ENCODE measurements around the gene RALGDS.

The RALGDS gene

GRCh38 chr9:133168432-133168831 lies 47.4 kb upstream of the RALGDS start:
- Histone ChIP-seq H3K27ac (replicated peaks) (no peak overlapping the region), H3K27me3 (ENCODE audit: insufficient read depth, poor library complexity, severe bottlenecking) (no peaks in the 10 kb centered on the region), H3K4me3 (replicated peaks; ENCODE audit: insufficient read depth, low read length) (no peak overlapping the region)
- no peak for DNase-seq (ENCODE audit: low read depth in 1 of 2, low spot score in 1 of 2)
- TF ChIP-seq POLR2AphosphoS5 (IDR thresholded peaks at IDR 0.05; ENCODE audit: low read depth) (no peak), GABPA (IDR thresholded peaks at IDR 0.05; ENCODE audit: low read depth) (no peak), SPI1 (IDR thresholded peaks at IDR 0.05; ENCODE audit: borderline replicate concordance, low read depth) (no peak), CTCF (IDR thresholded peaks at IDR 0.05; ENCODE audit: insufficient read depth, low read length) (no peak), REST (IDR thresholded peaks at IDR 0.05; ENCODE audit: insufficient replicate concordance, low read depth) (no peak)

- no peak for DNase-seq (ENCODE audit: low read depth in 1 of 2, low spot score in 1 of 2)
- H3K4me3 ChIP-seq (replicated peaks; ENCODE audit: insufficient read depth, low read length) = no peak overlapping the region
- no peaks in the 10 kb centered on the region for H3K27me3 ChIP-seq (ENCODE audit: insufficient read depth, poor library complexity, severe bottlenecking)
- no peak overlapping the region for H3K27ac ChIP-seq (replicated peaks)
- TF ChIP-seq CTCF (IDR thresholded peaks at IDR 0.05; ENCODE audit: insufficient read depth, low read length) (no peak), REST (IDR thresholded peaks at IDR 0.05; ENCODE audit: insufficient replicate concordance, low read depth) (no peak), GABPA (IDR thresholded peaks at IDR 0.05; ENCODE audit: low read depth) (no peak), POLR2AphosphoS5 (IDR thresholded peaks at IDR 0.05; ENCODE audit: low read depth) (no peak), SPI1 (IDR thresholded peaks at IDR 0.05; ENCODE audit: borderline replicate concordance, low read depth) (no peak)
Measured at GRCh38 chr9:133167769-133168168, 46.7 kb upstream of the RALGDS start.

- Histone ChIP-seq H3K27me3 (ENCODE audit: insufficient read depth, poor library complexity, severe bottlenecking) (no peaks in the 10 kb centered on the region), H3K4me3 (replicated peaks; ENCODE audit: insufficient read depth, low read length) (no peak overlapping the region), H3K27ac (replicated peaks) (no peak overlapping the region)
- TF ChIP-seq GABPA (IDR thresholded peaks at IDR 0.05; ENCODE audit: low read depth) (no peak), REST (IDR thresholded peaks at IDR 0.05; ENCODE audit: insufficient replicate concordance, low read depth) (no peak), CTCF (IDR thresholded peaks at IDR 0.05; ENCODE audit: insufficient read depth, low read length) (no peak), SPI1 (IDR thresholded peaks at IDR 0.05; ENCODE audit: borderline replicate concordance, low read depth) (no peak), POLR2AphosphoS5 (IDR thresholded peaks at IDR 0.05; ENCODE audit: low read depth) (no peak)
- DNase-seq (ENCODE audit: low read depth in 1 of 2, low spot score in 1 of 2) = no peak
Measured at GRCh38 chr9:133167096-133167730, 46.2 kb upstream of the RALGDS start.
